ENCODE results near the gene TRAF3IP1. TPM values are rescaled to one million over a fixed set of nuclear protein-coding genes. Genes with fewer than 3 reads are reported as not detected.
"Not testable (repeated sequence)": the region's sequence is repeated elsewhere in the genome, so short reads cannot be mapped to it uniquely, and the experiment has no call there.

Gene TRAF3IP1
- total RNA-seq, 1 experiment from 2014 or later = 3.9 TPM

GRCh38 chr2:238359403-238359802 is 39.1 kb downstream of the TRAF3IP1 start:
- H3K36me3 ChIP-seq (replicated peaks; ENCODE audit: control insufficient read depth, insufficient read depth, low read length) = no peaks in the 10 kb centered on the region; the same call in none of the 2 replicates
- DNase-seq = no peak
- no peaks in the 10 kb centered on the region for H3K27me3 ChIP-seq (ENCODE audit: control insufficient read depth, insufficient read depth, low read length)
- no peak overlapping the region for H3K4me3 ChIP-seq (ENCODE audit: insufficient read depth, low read depth, low read length)

- no peaks in the 10 kb centered on the region for H3K27me3 ChIP-seq (ENCODE audit: control insufficient read depth, insufficient read depth, low read length)
- no peak overlapping the region for H3K4me3 ChIP-seq (ENCODE audit: insufficient read depth, low read depth, low read length)
- DNase-seq = no peak
- no peaks in the 10 kb centered on the region; the same call in none of the 2 replicates for H3K36me3 ChIP-seq (replicated peaks; ENCODE audit: control insufficient read depth, insufficient read depth, low read length)
Measured at GRCh38 chr2:238361877-238362276, 41.6 kb downstream of the TRAF3IP1 start.

GRCh38 chr2:238362626-238363025 is 42.3 kb downstream of the TRAF3IP1 start:
- Histone ChIP-seq H3K4me3 (ENCODE audit: insufficient read depth, low read depth, low read length) (no peak overlapping the region), H3K27me3 (ENCODE audit: control insufficient read depth, insufficient read depth, low read length) (no peaks in the 10 kb centered on the region), H3K36me3 (replicated peaks; ENCODE audit: control insufficient read depth, insufficient read depth, low read length) (no peaks in the 10 kb centered on the region; the same call in none of the 2 replicates)
- no peak for DNase-seq

GRCh38 chr2:238369591-238370040 is 49.3 kb downstream of the TRAF3IP1 start:
- H3K4me3 ChIP-seq (ENCODE audit: insufficient read depth, low read depth, low read length) = no peak overlapping the region
- DNase-seq = no peak
- no peaks in the 10 kb centered on the region for H3K36me3 ChIP-seq (replicated peaks; ENCODE audit: control insufficient read depth, insufficient read depth, low read length)
- H3K27me3 ChIP-seq (ENCODE audit: control insufficient read depth, insufficient read depth, low read length) = no peaks in the 10 kb centered on the region

GRCh38 chr2:238370094-238370822 is 49.9 kb downstream of the TRAF3IP1 start:
- no peaks in the 10 kb centered on the region for H3K36me3 ChIP-seq (replicated peaks; ENCODE audit: control insufficient read depth, insufficient read depth, low read length)

GRCh38 chr2:238370823-238371372 is 50.6 kb downstream of the TRAF3IP1 start:
- Histone ChIP-seq H3K4me3 (ENCODE audit: insufficient read depth, low read depth, low read length) (no peak overlapping the region), H3K36me3 (replicated peaks; ENCODE audit: control insufficient read depth, insufficient read depth, low read length) (no peaks in the 10 kb centered on the region), H3K27me3 (ENCODE audit: control insufficient read depth, insufficient read depth, low read length) (no peaks in the 10 kb centered on the region)
- DNase-seq = peak; percentile 75

More at GRCh38 chr2:238370094-238370822, 49.9 kb downstream of the TRAF3IP1 start:
- Histone ChIP-seq H3K4me3 (ENCODE audit: insufficient read depth, low read depth, low read length) (no peak overlapping the region), H3K27me3 (ENCODE audit: control insufficient read depth, insufficient read depth, low read length) (no peaks in the 10 kb centered on the region)
- no peak for DNase-seq

- H3K27me3 ChIP-seq (ENCODE audit: control insufficient read depth, insufficient read depth, low read length); H3K4me3 ChIP-seq (ENCODE audit: insufficient read depth, low read depth, low read length); DNase-seq; H3K36me3 ChIP-seq (replicated peaks; ENCODE audit: control insufficient read depth, insufficient read depth, low read length): not testable (repeated sequence)
Measured at GRCh38 chr2:238372277-238372676, 52.0 kb downstream of the TRAF3IP1 start.

GRCh38 chr2:238376884-238377391 is 56.6 kb downstream of the TRAF3IP1 start:
- no peak for DNase-seq
- Histone ChIP-seq H3K27me3 (ENCODE audit: control insufficient read depth, insufficient read depth, low read length) (no peaks in the 10 kb centered on the region), H3K4me3 (ENCODE audit: insufficient read depth, low read depth, low read length) (no peak overlapping the region), H3K36me3 (replicated peaks; ENCODE audit: control insufficient read depth, insufficient read depth, low read length) (no peaks in the 10 kb centered on the region; the same call in 1 of the 2 replicates)

GRCh38 chr2:238378230-238379095 is 58.1 kb downstream of the TRAF3IP1 start:
- no peak overlapping the region for H3K4me3 ChIP-seq (ENCODE audit: insufficient read depth, low read depth, low read length)
- H3K36me3 ChIP-seq (replicated peaks; ENCODE audit: control insufficient read depth, insufficient read depth, low read length) = no peaks in the 10 kb centered on the region; the same call in 1 of the 2 replicates
- no peak for DNase-seq
- no peaks in the 10 kb centered on the region for H3K27me3 ChIP-seq (ENCODE audit: control insufficient read depth, insufficient read depth, low read length)

GRCh38 chr2:238379096-238379810 is 58.9 kb downstream of the TRAF3IP1 start:
- no peaks in the 10 kb centered on the region; the same call in 1 of the 2 replicates for H3K36me3 ChIP-seq (replicated peaks; ENCODE audit: control insufficient read depth, insufficient read depth, low read length)
- H3K4me3 ChIP-seq (ENCODE audit: insufficient read depth, low read depth, low read length) = no peak overlapping the region
- no peak for DNase-seq
- H3K27me3 ChIP-seq (ENCODE audit: control insufficient read depth, insufficient read depth, low read length) = no peaks in the 10 kb centered on the region

- Histone ChIP-seq H3K36me3 (replicated peaks; ENCODE audit: control insufficient read depth, insufficient read depth, low read length) (no peaks in the 10 kb centered on the region; the same call in 1 of the 2 replicates), H3K4me3 (ENCODE audit: insufficient read depth, low read depth, low read length) (no peak overlapping the region), H3K27me3 (ENCODE audit: control insufficient read depth, insufficient read depth, low read length) (no peaks in the 10 kb centered on the region)
- no peak for DNase-seq
Measured at GRCh38 chr2:238380336-238380735, 60.0 kb downstream of the TRAF3IP1 start.

- H3K27me3 ChIP-seq (ENCODE audit: control insufficient read depth, insufficient read depth, low read length) = no peaks in the 10 kb centered on the region
- DNase-seq = no peak
- H3K36me3 ChIP-seq (replicated peaks; ENCODE audit: control insufficient read depth, insufficient read depth, low read length) = no peaks in the 10 kb centered on the region; the same call in 1 of the 2 replicates
- no peak overlapping the region for H3K4me3 ChIP-seq (ENCODE audit: insufficient read depth, low read depth, low read length)
Measured at GRCh38 chr2:238380785-238381184, 60.5 kb downstream of the TRAF3IP1 start.

GRCh38 chr2:238381341-238382115 is 61.2 kb downstream of the TRAF3IP1 start:
- no peaks in the 10 kb centered on the region for H3K27me3 ChIP-seq (ENCODE audit: control insufficient read depth, insufficient read depth, low read length)
- H3K36me3 ChIP-seq (replicated peaks; ENCODE audit: control insufficient read depth, insufficient read depth, low read length) = no peaks in the 10 kb centered on the region; the same call in 1 of the 2 replicates
- DNase-seq = no peak
- no peak overlapping the region for H3K4me3 ChIP-seq (ENCODE audit: insufficient read depth, low read depth, low read length)
